AG09319 (cell line): Measurements from ENCODE around the gene HOXC4.

Source experiments
- DNase-seq: peaks from one replicate; pipeline ENCODE4 v3.0.0-alpha.2; 2010; ENCODE audit warnings: low read depth; ENCODE audit errors: extremely low read depth
- TF ChIP-seq, protein P1 (sequence below): IDR thresholded peaks from 2 replicates; pipeline ENCODE4 v1.5.1; 2011; ENCODE audit warnings: low read depth, mild to moderate bottlenecking, inconsistent platforms, low read length, moderate library complexity

The HOXC4 gene

DNA sequence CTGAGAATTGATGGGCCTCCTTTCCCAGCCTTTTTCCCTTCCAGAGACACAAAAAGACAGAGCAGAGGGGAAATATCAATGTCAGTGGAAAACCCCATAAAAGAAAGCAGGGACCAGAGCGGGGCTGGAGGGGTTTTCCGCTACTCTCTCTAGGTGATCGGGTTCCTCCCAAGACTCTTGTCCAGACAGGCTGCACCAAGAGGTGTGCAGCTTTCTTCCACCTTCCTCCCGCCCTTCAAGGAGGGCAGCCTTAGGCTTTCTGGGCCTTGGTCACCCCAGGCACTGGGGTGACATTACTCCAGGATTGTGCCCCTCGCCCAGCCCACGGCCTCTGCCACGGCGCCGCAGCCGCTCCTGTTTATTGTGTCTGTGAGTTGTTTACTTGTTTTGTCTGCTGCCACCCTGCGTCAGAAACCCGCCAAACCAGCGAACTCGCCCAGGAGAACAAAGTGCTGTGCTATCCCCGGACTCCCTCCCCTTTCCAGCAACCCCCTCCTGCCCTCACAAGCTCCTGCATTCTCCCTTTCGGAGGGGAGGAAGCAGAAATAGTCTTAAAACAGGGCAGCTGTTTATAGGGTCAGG lies 32.1 kb upstream of the HOXC4 start:
- TF ChIP-seq, protein P1, sequence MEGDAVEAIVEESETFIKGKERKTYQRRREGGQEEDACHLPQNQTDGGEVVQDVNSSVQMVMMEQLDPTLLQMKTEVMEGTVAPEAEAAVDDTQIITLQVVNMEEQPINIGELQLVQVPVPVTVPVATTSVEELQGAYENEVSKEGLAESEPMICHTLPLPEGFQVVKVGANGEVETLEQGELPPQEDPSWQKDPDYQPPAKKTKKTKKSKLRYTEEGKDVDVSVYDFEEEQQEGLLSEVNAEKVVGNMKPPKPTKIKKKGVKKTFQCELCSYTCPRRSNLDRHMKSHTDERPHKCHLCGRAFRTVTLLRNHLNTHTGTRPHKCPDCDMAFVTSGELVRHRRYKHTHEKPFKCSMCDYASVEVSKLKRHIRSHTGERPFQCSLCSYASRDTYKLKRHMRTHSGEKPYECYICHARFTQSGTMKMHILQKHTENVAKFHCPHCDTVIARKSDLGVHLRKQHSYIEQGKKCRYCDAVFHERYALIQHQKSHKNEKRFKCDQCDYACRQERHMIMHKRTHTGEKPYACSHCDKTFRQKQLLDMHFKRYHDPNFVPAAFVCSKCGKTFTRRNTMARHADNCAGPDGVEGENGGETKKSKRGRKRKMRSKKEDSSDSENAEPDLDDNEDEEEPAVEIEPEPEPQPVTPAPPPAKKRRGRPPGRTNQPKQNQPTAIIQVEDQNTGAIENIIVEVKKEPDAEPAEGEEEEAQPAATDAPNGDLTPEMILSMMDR: no peak
- no peak for DNase-seq

DNA sequence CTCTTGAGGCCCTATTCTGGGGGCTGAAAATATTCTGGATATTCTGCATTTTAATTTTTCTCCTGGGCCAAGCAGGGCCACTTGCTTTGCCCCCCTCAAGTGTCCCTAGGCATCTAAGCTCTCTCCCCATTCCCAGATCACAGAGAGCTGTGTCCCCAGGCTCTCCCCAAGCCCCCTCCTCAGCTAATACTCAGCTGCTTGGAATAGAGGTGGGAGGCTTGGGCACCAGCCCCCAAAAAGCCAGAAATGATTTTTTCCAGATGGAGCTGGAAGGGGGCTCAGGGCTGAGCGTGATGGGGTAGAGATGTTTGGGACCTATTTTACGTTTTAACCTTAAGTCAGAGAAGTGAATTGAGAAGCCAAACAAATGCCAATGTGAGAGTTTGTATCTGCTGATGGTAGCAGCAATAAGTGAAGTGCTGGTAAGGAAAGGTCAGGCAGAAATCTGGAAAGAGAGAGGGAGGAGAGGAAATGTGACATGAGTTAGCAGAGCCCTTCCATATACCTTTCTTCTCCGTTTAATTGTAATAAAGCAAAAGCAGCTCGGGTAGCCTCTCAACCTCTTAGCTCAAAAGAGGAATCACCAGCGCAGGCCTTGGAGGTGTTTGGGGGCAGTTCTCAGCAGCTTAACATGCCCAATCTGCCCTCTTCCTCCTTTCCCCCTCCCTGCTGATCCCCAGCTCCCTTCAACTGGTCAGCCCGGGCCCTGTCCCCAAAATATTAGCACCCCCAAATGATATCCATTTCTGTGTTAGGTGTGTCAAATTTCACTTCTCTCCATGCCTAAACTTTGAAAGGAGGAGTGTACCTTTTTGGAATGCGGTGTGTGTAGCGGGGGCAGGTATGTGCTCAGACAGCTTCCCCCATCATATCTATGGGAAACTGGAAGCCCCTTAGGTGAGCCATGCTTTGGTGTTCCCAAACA lies 30.4 kb upstream of the HOXC4 start:
- DNase-seq: no peak
- TF ChIP-seq, protein P1: no peak

DNA sequence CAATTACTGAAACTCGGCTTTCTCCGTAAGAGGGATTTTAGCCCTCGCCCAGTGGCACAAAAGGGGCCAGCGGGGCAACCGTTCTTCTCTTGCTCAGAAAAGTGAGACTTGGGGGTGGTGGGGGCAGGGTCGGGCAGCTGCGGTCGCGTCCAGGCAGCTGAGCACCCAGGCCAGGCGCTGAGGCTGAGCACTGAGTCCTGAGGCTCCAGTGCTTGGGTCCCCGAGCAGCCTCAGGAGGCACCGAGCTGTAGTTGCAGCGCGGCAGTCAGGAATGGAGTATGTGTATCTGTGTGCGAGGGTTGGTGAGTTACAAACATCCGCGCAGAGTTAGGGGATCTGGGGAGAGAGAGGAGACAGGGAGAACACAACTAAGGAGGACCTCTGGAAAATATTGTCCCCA lies 29.5 kb upstream of the HOXC4 start:
- TF ChIP-seq, protein P1: no peak
- no peak for DNase-seq

DNA sequence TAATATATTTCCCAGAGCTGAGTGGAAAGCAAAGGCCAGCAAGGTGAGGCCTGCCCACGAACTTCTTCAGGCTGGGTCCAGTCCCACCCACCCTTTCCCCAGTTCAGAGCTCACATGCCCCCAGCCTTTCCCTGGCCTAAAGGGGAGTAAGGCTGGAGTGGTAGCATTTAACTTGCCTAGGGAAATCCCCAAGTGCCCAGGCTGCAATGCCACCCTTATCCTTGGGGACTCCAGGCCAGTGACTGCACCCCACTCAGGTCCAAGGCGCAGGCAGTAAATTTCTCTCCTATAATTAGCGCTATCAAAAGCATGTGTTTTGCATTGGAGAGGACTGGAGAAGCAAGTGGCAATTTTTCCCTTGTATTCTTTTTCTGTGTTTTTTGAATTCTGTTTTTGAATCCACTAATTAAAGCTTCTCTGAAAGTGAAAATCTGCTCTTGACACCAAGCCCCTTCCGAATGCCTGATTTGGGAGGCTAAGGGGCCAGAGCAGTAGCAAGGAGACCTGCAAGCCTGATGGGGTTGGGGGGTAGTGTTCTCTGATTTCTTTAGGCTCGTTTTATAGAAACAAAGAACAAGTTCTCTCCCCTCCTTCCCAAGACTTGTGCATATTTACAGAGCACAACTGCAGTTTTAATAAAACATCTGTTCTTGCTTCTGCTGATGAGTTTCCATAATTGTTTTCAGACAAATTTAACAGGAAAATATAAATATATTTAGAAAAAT lies 28.9 kb upstream of the HOXC4 start:
- TF ChIP-seq, protein P1: no peak
- DNase-seq: no peak

DNA sequence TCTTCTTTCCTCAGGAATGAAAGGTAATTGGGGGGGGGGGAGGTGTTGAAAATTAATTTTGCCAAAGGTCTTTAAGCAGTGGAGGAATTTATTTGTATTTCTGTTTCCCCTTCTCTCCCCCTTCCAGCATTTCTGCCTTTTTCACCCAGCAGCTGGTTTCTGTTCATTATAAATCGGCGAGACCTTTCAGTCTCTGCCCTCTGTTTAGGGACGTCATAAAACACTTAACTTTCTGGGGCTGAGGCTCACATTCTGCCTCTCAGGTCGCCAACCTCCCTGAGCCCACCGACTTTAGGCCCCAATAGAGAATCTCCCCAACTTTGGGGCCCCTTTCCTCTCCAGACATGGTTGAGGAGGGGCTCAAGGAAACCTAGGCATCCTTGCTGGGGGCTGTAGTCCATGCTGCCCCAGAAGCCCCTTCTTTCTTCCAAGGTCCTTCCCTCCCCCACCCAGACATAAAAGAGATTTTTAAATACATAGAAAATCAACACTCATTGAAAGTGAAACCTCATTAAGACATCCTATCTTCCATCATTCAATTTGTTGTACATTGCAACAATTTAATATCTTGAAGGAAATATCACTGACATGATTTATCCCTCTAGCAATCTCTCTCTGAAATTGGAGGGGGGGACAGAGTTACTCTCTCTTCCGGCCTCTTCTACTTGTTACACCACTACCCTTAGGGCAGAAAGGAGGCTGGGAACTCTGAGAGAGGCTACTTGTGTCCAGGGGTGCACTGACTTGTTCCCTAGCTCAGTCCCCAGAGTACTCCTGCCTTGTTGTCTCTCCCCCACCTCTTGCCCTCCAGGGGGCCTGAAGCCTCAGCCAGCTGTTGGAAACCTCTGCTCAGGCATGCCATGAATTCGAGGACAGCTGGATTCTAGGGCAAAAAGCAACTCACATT lies 27.9 kb upstream of the HOXC4 start:
- TF ChIP-seq, protein P1: no peak
- no peak for DNase-seq

DNA sequence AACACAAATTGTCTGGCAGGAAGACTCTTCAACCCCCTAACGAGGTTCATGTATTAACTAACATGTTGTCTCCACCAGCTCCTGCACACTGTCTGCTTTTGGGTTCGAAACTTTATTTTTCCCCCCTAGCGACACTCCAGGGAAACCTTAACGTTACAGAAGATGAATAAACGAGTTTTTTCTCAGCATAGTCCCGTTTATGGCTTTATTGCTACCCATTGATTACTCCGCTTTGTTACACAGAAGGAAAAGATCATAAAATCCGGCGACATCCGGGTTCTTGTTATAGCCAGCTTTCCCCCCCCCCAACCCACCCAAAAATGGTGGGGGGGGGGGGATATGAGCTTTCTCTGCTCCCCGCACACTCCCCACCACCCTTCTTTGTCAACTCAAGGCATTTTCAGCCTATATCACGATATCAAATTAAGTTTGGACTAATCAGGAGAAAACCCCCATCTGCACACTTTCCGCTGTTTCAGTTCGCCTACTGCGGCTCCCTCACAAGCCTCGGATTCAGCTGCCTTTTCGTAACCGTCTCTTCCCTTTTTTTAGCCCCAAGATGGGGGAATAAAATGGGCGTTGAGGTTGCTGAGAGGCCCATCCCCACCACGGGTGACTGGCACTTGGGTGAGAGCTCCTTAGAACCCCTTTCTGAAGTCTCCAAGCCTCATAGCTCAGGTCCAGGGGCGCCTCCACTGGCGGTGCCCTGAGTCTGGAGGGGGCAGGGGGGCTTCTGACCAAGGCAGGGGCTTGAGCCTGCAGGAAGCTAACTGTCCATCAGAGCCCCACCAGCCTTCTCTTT lies 26.8 kb upstream of the HOXC4 start:
- no peak for DNase-seq
- TF ChIP-seq, protein P1: no peak
